Measurements from ENCODE around the gene CTDP1. TPM values are rescaled to one million over a fixed set of nuclear protein-coding genes. Genes with fewer than 3 reads are reported as not detected.

The CTDP1 gene
- total and polyA plus RNA-seq, 2 experiments from 2014 or later, result 20.4 to 20.6 TPM

DNA sequence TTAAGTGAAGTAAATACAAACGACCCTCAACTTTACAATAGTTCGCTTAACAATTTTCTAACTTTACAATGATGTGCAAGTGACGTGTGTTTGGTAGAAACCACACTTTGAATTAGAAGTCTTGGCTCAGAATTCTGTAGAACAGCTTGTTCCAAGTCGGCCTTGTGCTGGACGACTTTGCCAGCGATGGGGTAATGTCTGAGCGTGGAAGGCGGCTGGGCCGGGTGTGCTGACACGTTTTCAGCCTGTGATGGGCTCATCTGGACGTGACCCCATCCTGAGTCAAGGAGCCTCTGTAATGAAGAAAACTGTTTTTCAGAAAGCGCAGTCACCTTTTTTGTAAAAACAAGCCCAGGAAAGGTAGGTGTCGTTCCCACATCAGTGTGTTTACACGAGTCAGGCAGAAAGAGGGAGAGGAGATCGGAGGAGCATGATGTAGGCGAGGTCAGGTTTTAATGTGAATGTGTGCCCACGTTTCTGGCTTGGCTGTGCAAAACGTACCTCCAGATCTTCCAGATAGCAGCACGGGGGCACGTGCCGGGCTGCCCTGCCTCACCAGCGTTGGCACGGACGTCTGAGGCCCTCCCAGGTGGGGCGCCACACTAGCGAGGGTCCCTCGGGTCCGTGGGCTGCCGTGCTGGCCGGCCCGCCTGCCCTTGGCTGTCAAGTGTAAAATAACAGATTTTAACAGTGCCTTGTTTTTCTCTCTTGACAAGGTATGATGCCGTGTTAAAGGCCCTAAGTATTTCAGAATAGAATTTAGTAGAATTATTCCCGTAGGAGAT lies 54.6 kb downstream of the CTDP1 start:
- no peak for DNase-seq (ENCODE audit: low spot score)
- Histone ChIP-seq H3K4me1 (ENCODE audit: insufficient read depth) (no peaks in the 10 kb centered on the region), H3K9me3 (ENCODE audit: low read depth) (peaks cover 5% of the 10 kb centered on the region), H3K4me3 (no peak overlapping the region), H2AFZ (no peak overlapping the region), H3K27ac (no peak overlapping the region), H3K79me2 (no peaks in the 10 kb centered on the region), H3K36me3 (replicated peaks; ENCODE audit: insufficient read depth, low read depth) (no peaks in the 10 kb centered on the region), H3K4me2 (no peak overlapping the region), H3K27me3 (no peaks in the 10 kb centered on the region), H3K9me2 (replicated peaks; ENCODE audit: insufficient read depth) (no peaks in the 10 kb centered on the region), H4K20me1 (ENCODE audit: insufficient read depth, poor library complexity, severe bottlenecking) (no peaks in the 10 kb centered on the region)
- TF ChIP-seq EZH2phosphoT487 (IDR thresholded peaks at IDR 0.05; ENCODE audit: low read depth, severe bottlenecking, unreplicated experiment), result no peak
- TF ChIP-seq EZH2 (IDR thresholded peaks at IDR 0.05; ENCODE audit: borderline replicate concordance), result no peak
- TF ChIP-seq, protein P1, sequence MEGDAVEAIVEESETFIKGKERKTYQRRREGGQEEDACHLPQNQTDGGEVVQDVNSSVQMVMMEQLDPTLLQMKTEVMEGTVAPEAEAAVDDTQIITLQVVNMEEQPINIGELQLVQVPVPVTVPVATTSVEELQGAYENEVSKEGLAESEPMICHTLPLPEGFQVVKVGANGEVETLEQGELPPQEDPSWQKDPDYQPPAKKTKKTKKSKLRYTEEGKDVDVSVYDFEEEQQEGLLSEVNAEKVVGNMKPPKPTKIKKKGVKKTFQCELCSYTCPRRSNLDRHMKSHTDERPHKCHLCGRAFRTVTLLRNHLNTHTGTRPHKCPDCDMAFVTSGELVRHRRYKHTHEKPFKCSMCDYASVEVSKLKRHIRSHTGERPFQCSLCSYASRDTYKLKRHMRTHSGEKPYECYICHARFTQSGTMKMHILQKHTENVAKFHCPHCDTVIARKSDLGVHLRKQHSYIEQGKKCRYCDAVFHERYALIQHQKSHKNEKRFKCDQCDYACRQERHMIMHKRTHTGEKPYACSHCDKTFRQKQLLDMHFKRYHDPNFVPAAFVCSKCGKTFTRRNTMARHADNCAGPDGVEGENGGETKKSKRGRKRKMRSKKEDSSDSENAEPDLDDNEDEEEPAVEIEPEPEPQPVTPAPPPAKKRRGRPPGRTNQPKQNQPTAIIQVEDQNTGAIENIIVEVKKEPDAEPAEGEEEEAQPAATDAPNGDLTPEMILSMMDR (IDR thresholded peaks at IDR 0.05; ENCODE audit: poor library complexity), result no peak
- 93% methylated on average over 33 of the region's 33 CpGs for WGBS (ENCODE audit: low lambda C conversion rate, missing lambda C conversion rate)

- WGBS (ENCODE audit: low lambda C conversion rate, missing lambda C conversion rate), result 98% methylated on average over 57 of the region's 63 CpGs
- no peak overlapping the region for H3K27ac ChIP-seq
- no peak for TF ChIP-seq EZH2phosphoT487 (IDR thresholded peaks at IDR 0.05; ENCODE audit: low read depth, severe bottlenecking, unreplicated experiment)
- TF ChIP-seq, protein P1 (IDR thresholded peaks at IDR 0.05; ENCODE audit: poor library complexity), result no peak
- no peak for TF ChIP-seq EZH2 (IDR thresholded peaks at IDR 0.05; ENCODE audit: borderline replicate concordance)
- H3K27me3 ChIP-seq, result no peaks in the 10 kb centered on the region
- H2AFZ ChIP-seq, result no peak overlapping the region
- H3K9me2 ChIP-seq (replicated peaks; ENCODE audit: insufficient read depth), result no peaks in the 10 kb centered on the region
- no peaks in the 10 kb centered on the region for H3K79me2 ChIP-seq
- H3K36me3 ChIP-seq (replicated peaks; ENCODE audit: insufficient read depth, low read depth), result no peaks in the 10 kb centered on the region
- H3K4me3 ChIP-seq, result no peak overlapping the region
- no peak overlapping the region for H3K4me2 ChIP-seq
- H3K9me3 ChIP-seq (ENCODE audit: low read depth), result peaks cover 5% of the 10 kb centered on the region
- H3K4me1 ChIP-seq (ENCODE audit: insufficient read depth), result no peaks in the 10 kb centered on the region
- no peaks in the 10 kb centered on the region for H4K20me1 ChIP-seq (ENCODE audit: insufficient read depth, poor library complexity, severe bottlenecking)
- no peak for DNase-seq (ENCODE audit: low spot score)
Measured at GRCh38 chr18:79735071-79735980, 55.7 kb downstream of the CTDP1 start.

DNA sequence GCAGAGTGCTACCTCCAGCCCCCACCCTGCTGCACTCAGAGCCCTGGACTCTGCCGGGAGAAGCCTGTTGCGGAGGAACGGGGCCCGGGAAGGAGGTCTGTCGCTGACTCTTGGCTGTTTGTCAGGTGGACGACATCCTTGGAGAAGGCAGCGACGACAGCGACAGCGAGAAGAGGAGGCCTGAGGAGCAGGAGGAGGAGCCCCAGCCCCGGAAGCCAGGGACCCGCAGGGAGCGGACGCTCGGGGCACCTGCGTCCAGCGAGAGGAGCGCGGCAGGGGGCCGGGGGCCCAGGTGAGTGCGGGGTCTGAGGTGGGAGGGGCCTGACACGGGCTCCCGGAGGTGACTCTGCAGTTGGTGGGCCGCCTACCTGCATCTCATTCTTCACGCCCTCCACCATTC lies 56.6 kb downstream of the CTDP1 start:
- H3K4me3 ChIP-seq, result no peak overlapping the region
- no peaks in the 10 kb centered on the region for H3K9me2 ChIP-seq (replicated peaks; ENCODE audit: insufficient read depth)
- no peak for DNase-seq (ENCODE audit: low spot score)
- H3K27ac ChIP-seq, result no peak overlapping the region
- H3K9me3 ChIP-seq (ENCODE audit: low read depth), result peaks cover 5% of the 10 kb centered on the region
- H3K27me3 ChIP-seq, result no peaks in the 10 kb centered on the region
- H3K36me3 ChIP-seq (replicated peaks; ENCODE audit: insufficient read depth, low read depth), result no peaks in the 10 kb centered on the region
- TF ChIP-seq, protein P1 (IDR thresholded peaks at IDR 0.05; ENCODE audit: poor library complexity), result no peak
- no peaks in the 10 kb centered on the region for H3K4me1 ChIP-seq (ENCODE audit: insufficient read depth)
- H3K79me2 ChIP-seq, result no peaks in the 10 kb centered on the region
- H2AFZ ChIP-seq, result no peak overlapping the region
- 98% methylated on average over 12 of the region's 25 CpGs for WGBS (ENCODE audit: low lambda C conversion rate, missing lambda C conversion rate)
- no peaks in the 10 kb centered on the region for H4K20me1 ChIP-seq (ENCODE audit: insufficient read depth, poor library complexity, severe bottlenecking)
- no peak overlapping the region for H3K4me2 ChIP-seq

All from hepatocyte (in vitro differentiated cells).